Globus pallidus (tissue), 1 donor: Measurements from ENCODE around the gene PRKG2.
"Not testable (repeated sequence)": the region's sequence is repeated elsewhere in the genome, so short reads cannot be mapped to it uniquely, and the experiment has no call there.

ENCODE experiments used
- DNase-seq: peaks from one replicate; pipeline ENCODE4 v3.0.0-alpha.2; 2015; ENCODE audit warnings: low spot score

PRKG2 gene

GRCh38 chr4:81214881-81215868 is at the start of gene PRKG2:
TSS of gene PRKG2 (minus strand) at chr4:81215222. CDS start at chr4:81205047, 10,175 bp downstream.
- DNase-seq, result no peak

- DNase-seq, result no peak
Measured at GRCh38 chr4:81260443-81261101, 45.5 kb upstream of the PRKG2 start.

- DNase-seq, result no peak
Measured at GRCh38 chr4:81258841-81259550, 44.0 kb upstream of the PRKG2 start.

GRCh38 chr4:81257816-81258215 is 42.8 kb upstream of the PRKG2 start:
- no peak for DNase-seq

- no peak for DNase-seq
Measured at GRCh38 chr4:81257021-81257420, 42.0 kb upstream of the PRKG2 start.

- DNase-seq, result no peak
Measured at GRCh38 chr4:81256059-81256970, 41.3 kb upstream of the PRKG2 start.

GRCh38 chr4:81255524-81255923 is 40.5 kb upstream of the PRKG2 start:
- no peak for DNase-seq

- DNase-seq, result no peak
Measured at GRCh38 chr4:81250430-81250829, 35.4 kb upstream of the PRKG2 start.

GRCh38 chr4:81245218-81246009 is 30.4 kb upstream of the PRKG2 start:
- DNase-seq, result no peak

GRCh38 chr4:81237791-81238190 is 22.8 kb upstream of the PRKG2 start:
- DNase-seq, result no peak

- DNase-seq, result no peak
Measured at GRCh38 chr4:81235982-81236749, 21.1 kb upstream of the PRKG2 start.

- no peak for DNase-seq
Measured at GRCh38 chr4:81227968-81228367, 12.9 kb upstream of the PRKG2 start.

- DNase-seq, result no peak
Measured at GRCh38 chr4:81227138-81227537, 12.1 kb upstream of the PRKG2 start.

- no peak for DNase-seq
Measured at GRCh38 chr4:81225252-81225651, 10.2 kb upstream of the PRKG2 start.

GRCh38 chr4:81222082-81222472 is 7.1 kb upstream of the PRKG2 start:
- not testable (repeated sequence) for DNase-seq

GRCh38 chr4:81221303-81222081 is 6.5 kb upstream of the PRKG2 start:
- DNase-seq, result no peak

- no peak for DNase-seq
Measured at GRCh38 chr4:81220271-81220670, 5.2 kb upstream of the PRKG2 start.

- no peak for DNase-seq
Measured at GRCh38 chr4:81218206-81218605, 3.2 kb upstream of the PRKG2 start.

- DNase-seq, result no peak
Measured at GRCh38 chr4:81217779-81218178, 2.8 kb upstream of the PRKG2 start.
